Thymus (tissue), 11 donors: Measurements from ENCODE around the gene IGFALS. TPM values are rescaled to one million over a fixed set of nuclear protein-coding genes. Genes with fewer than 3 reads are reported as not detected.

ENCODE experiments used
- DNase-seq, 9 donors: peaks; one replicate each; pipeline ENCODE4 v3.0.0-alpha.2; 2013; ENCODE audit warnings: low spot score in 9 of 9, low read depth in 6 of 9, missing footprints in 1 of 9
- H3K27ac ChIP-seq, 2 donors: one replicate each; pipeline ENCODE4 v1.5.1; 2013; ENCODE audit warnings: control low read depth in 1 of 2, low read depth in 1 of 2, low read length in 1 of 2, mild to moderate bottlenecking in 1 of 2, moderate library complexity in 1 of 2
- H3K27me3 ChIP-seq, 2 donors: one replicate each; pipeline ENCODE4 v1.5.1; 2013; ENCODE audit warnings: low read length in 1 of 2; ENCODE audit not compliant: control insufficient read depth in 2 of 2, insufficient read depth in 1 of 2
- H3K36me3 ChIP-seq, 2 donors: one replicate each; pipeline ENCODE4 v1.5.1; 2013; ENCODE audit warnings: low read length in 1 of 2, mild to moderate bottlenecking in 1 of 2, moderate library complexity in 1 of 2; ENCODE audit not compliant: control insufficient read depth in 2 of 2, insufficient read depth in 2 of 2
- H3K4me1 ChIP-seq, 2 donors: one replicate each; pipeline ENCODE4 v1.5.1; 2013; ENCODE audit warnings: low read length in 2 of 2; ENCODE audit not compliant: control insufficient read depth in 2 of 2, insufficient read depth in 2 of 2
- H3K4me3 ChIP-seq, 2 donors: one replicate each; pipeline ENCODE4 v1.5.1; 2013; ENCODE audit warnings: low read length in 2 of 2, control low read depth in 1 of 2, mild to moderate bottlenecking in 1 of 2
- H3K9me3 ChIP-seq, 2 donors: one replicate each; pipeline ENCODE4 v1.5.1; 2013; ENCODE audit warnings: low read length in 1 of 2, mild to moderate bottlenecking in 1 of 2; ENCODE audit not compliant: control insufficient read depth in 2 of 2, insufficient read depth in 1 of 2
- WGBS: extraction: QIAGEN DNeasy Blood & Tissue Kit; methylation state at CpG from one replicate; pipeline ENCODE4 v1.1.7; 2013; 5-methylcytosine and 5-hydroxymethylcytosine counted together
- polyA plus RNA-seq: library from polyadenylated mRNA; stranded (reverse); fragments of 200-250 nt; gene quantifications from one replicate; pipeline ENCODE4 v1.2.3, GENCODE V29; 2013
- total RNA-seq: library from RNA; stranded (reverse); fragments of 120-200 nt; gene quantifications from one replicate; pipeline ENCODE4 v1.2.4, GENCODE V29; 2013
- donor health status: healthy.

The IGFALS gene
- total and polyA plus RNA-seq, 2 donors: 1.9 to 4.0 TPM

GRCh38 chr16:1759511-1759910, 34.0 kb downstream of the IGFALS start:
- H3K27me3 ChIP-seq: no peaks in the 10 kb centered on the region
- no peaks in the 10 kb centered on the region for H3K4me1 ChIP-seq
- peaks cover 52 to 72% of the 10 kb centered on the region in 2 donors for H3K36me3 ChIP-seq
- no peak overlapping the region for H3K27ac ChIP-seq
- H3K4me3 ChIP-seq: no peak overlapping the region
- no peaks in the 10 kb centered on the region for H3K9me3 ChIP-seq
- no peak for DNase-seq
- WGBS: 99% methylated on average over 21 of the region's 21 CpGs

GRCh38 chr16:1758923-1759322, 34.6 kb downstream of the IGFALS start:
- no peaks in the 10 kb centered on the region for H3K4me1 ChIP-seq
- no peak overlapping the region for H3K27ac ChIP-seq
- H3K4me3 ChIP-seq: no peak overlapping the region
- 97% methylated on average over 18 of the region's 18 CpGs for WGBS
- peaks cover 50 to 71% of the 10 kb centered on the region in 2 donors for H3K36me3 ChIP-seq
- H3K9me3 ChIP-seq: no peaks in the 10 kb centered on the region
- H3K27me3 ChIP-seq: no peaks in the 10 kb centered on the region
- no peak for DNase-seq

GRCh38 chr16:1757714-1758461, 35.6 kb downstream of the IGFALS start:
- 98% methylated on average over 37 of the region's 37 CpGs for WGBS
- Histone ChIP-seq H3K9me3 (no peaks in the 10 kb centered on the region), H3K27me3 (no peaks in the 10 kb centered on the region), H3K36me3 (peaks cover 49 to 67% of the 10 kb centered on the region in 2 donors), H3K4me3 (no peak overlapping the region), H3K4me1 (no peaks in the 10 kb centered on the region), H3K27ac (no peak overlapping the region)
- DNase-seq: no peak

- no peak overlapping the region for H3K27ac ChIP-seq
- H3K9me3 ChIP-seq: no peaks in the 10 kb centered on the region
- no peak for DNase-seq
- peaks cover 53 to 60% of the 10 kb centered on the region in 2 donors for H3K36me3 ChIP-seq
- no peak overlapping the region for H3K4me3 ChIP-seq
- no peaks in the 10 kb centered on the region for H3K4me1 ChIP-seq
- H3K27me3 ChIP-seq: no peaks in the 10 kb centered on the region
- WGBS: 98% methylated on average over 12 of the region's 12 CpGs
Observed at GRCh38 chr16:1754204-1754603, 39.3 kb downstream of the IGFALS start.

- Histone ChIP-seq H3K9me3 (no peaks in the 10 kb centered on the region), H3K36me3 (peaks cover 58 to 63% of the 10 kb centered on the region in 2 donors), H3K4me3 (no peak overlapping the region), H3K27me3 (no peaks in the 10 kb centered on the region), H3K4me1 (no peaks in the 10 kb centered on the region), H3K27ac (no peak overlapping the region)
- WGBS: 97% methylated on average over 14 of the region's 14 CpGs
- no peak for DNase-seq
Observed at GRCh38 chr16:1752853-1753252, 40.7 kb downstream of the IGFALS start.

GRCh38 chr16:1751946-1752345, 41.6 kb downstream of the IGFALS start:
- Histone ChIP-seq H3K9me3 (no peaks in the 10 kb centered on the region), H3K27ac (no peak overlapping the region), H3K4me3 (no peak overlapping the region), H3K36me3 (peaks cover 64 to 67% of the 10 kb centered on the region in 2 donors), H3K27me3 (no peaks in the 10 kb centered on the region), H3K4me1 (no peaks in the 10 kb centered on the region)
- no peak for DNase-seq
- WGBS: 98% methylated on average over 16 of the region's 16 CpGs

GRCh38 chr16:1749152-1750117, 44.1 kb downstream of the IGFALS start:
- H3K4me1 ChIP-seq: no peaks in the 10 kb centered on the region
- no peak overlapping the region for H3K4me3 ChIP-seq
- 97% methylated on average over 29 of the region's 29 CpGs for WGBS
- no peaks in the 10 kb centered on the region for H3K9me3 ChIP-seq
- DNase-seq: no peak
- H3K27ac ChIP-seq: no peak overlapping the region
- no peaks in the 10 kb centered on the region for H3K27me3 ChIP-seq
- peaks cover 62 to 83% of the 10 kb centered on the region in 2 donors for H3K36me3 ChIP-seq

- Histone ChIP-seq H3K9me3 (no peaks in the 10 kb centered on the region), H3K4me1 (no peaks in the 10 kb centered on the region), H3K4me3 (no peak overlapping the region), H3K36me3 (peaks cover 65 to 87% of the 10 kb centered on the region in 2 donors), H3K27me3 (no peaks in the 10 kb centered on the region), H3K27ac (no peak overlapping the region)
- DNase-seq: no peak
- WGBS: 93% methylated on average over 11 of the region's 11 CpGs
Observed at GRCh38 chr16:1747934-1748333, 45.6 kb downstream of the IGFALS start.

GRCh38 chr16:1746693-1747195, 46.8 kb downstream of the IGFALS start:
- H3K4me1 ChIP-seq: no peaks in the 10 kb centered on the region
- no peaks in the 10 kb centered on the region for H3K9me3 ChIP-seq
- H3K27me3 ChIP-seq: no peaks in the 10 kb centered on the region
- peaks cover 54 to 78% of the 10 kb centered on the region in 2 donors for H3K36me3 ChIP-seq
- no peak overlapping the region for H3K4me3 ChIP-seq
- 98% methylated on average over 31 of the region's 31 CpGs for whole genome bisulfite sequencing
- H3K27ac ChIP-seq: no peak overlapping the region
- DNase-seq: no peak
